A549 treated with AZD9567 at 1 μM for 4 hours (cell line): ENCODE measurements around the gene CELA3B. TPM values are rescaled to one million over a fixed set of nuclear protein-coding genes. Genes with fewer than 3 reads are reported as not detected.

ENCODE experiments used
- total RNA-seq: library from RNA; stranded (reverse); fragments of 200-300 nt; extraction: Qiagen RNA extraction; gene quantifications from 5 replicates; pipeline ENCODE4 v1.2.3, GENCODE V29; 2022; ENCODE audit not compliant: insufficient read depth

Gene CELA3B
- total RNA-seq, result not detected in 5 replicates

GRCh38 chr1:21976703-21977239 lies at the start of gene CELA3B:
Gene CELA3B, plus strand, starts transcription at chr1:21977022. Its CDS starts 18 bp downstream, at chr1:21977040.

GRCh38 chr1:21937034-21937371 lies 39.8 kb upstream of the CELA3B start, which contains the start of gene HSPG2:
Gene HSPG2, minus strand, starts transcription at chr1:21937310. Its CDS starts 93 bp downstream, at chr1:21937217.

GRCh38 chr1:22001409-22001808 lies 24.6 kb downstream of the CELA3B start, which contains the start of gene CELA3A:
Gene CELA3A, plus strand, starts transcription at chr1:22001657. Its CDS starts 18 bp downstream, at chr1:22001675.

Other genes starting within 250 kb of the CELA3B start
- 13.5 to 22.5 TPM (median 17.4 TPM) in 5 replicates for gene USP48, start 193.9 kb upstream of the CELA3B start, total RNA-seq
- gene LDLRAD2, start 164.8 kb upstream of the CELA3B start, total RNA-seq, result 0.05 to 0.27 TPM (median 0.19 TPM) in 4 of 5 replicates, not detected in the other
- 45.1 to 73.5 TPM (median 67.4 TPM) in 5 replicates for gene HSPG2, start 39.7 kb upstream of the CELA3B start, total RNA-seq
- not detected in 5 replicates for gene CELA3A, start 24.6 kb downstream of the CELA3B start, total RNA-seq
- gene CDC42, start 75.7 kb downstream of the CELA3B start, total RNA-seq, result 146 to 286 TPM (median 152 TPM) in 5 replicates
- 0.18 to 0.37 TPM (median 0.28 TPM) in 4 of 5 replicates, not detected in the other for gene WNT4, start 166.1 kb downstream of the CELA3B start, total RNA-seq